ENCODE results near the gene NPAS2.

NPAS2 gene

DNA sequence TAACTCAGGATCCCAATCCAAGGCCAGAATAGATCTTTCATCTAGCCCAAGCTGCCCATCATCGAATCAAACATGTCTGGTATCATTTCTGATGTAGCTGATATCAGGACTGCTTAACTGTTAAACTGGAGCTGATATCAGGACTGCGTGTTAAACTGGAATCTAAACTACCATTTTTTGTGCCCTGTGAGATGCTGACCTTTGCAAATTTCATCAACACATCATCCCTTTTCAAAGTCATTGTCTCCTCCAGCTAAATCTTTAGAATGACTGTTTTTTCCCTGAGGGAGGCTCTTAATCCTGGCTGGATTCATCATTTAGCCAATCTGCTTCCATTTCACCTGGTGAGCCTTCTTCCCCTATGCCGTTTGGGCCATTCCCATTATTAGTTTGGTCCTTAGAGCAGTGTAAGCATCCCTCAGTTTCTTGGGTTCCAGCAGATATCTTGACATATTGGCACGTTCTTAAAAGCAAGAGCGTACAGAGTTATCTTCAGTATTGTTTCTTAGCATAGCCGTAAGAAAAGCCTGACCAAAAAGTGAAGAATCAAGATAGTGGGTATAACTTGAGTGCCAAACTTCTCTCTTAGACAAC is 194.4 kb downstream of the NPAS2 start:
- DNase-seq (ENCODE audit: low spot score) = no peak
- TF ChIP-seq CTCF (IDR thresholded peaks at IDR 0.05; ENCODE audit: extremely low read depth, insufficient read depth, missing control alignments) = no peak
- in situ Hi-C loops (cut with MboI; ENCODE audit: low pct_unique_long_range_greater_than_20kb, low sequenced_read_pairs, unreplicated experiment) = no loop called here

DNA sequence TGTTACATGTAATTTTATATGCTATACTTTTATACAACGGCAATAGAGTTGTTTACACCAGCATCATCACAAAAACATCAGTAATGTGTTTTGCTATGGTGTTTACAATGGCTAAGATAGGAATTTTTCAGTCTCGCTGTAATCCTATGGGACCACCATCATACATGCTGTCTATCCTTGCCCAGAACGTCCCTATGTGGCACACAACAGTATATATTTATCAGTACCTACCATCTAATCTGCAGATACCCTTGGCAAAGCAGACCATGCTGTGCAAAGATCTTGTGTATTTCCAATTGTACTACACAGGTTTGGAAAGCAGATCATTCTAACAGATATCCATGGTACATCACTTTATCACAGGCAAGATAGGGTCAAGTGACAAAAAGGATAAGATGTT is 197.4 kb downstream of the NPAS2 start:
- TF ChIP-seq CTCF (IDR thresholded peaks at IDR 0.05; ENCODE audit: extremely low read depth, insufficient read depth, missing control alignments) = no peak
- DNase-seq (ENCODE audit: low spot score) = no peak
- in situ Hi-C loops (cut with MboI; ENCODE audit: low pct_unique_long_range_greater_than_20kb, low sequenced_read_pairs, unreplicated experiment) = no loop called here

GRCh38 chr2:101018934-101019333 is 199.0 kb downstream of the NPAS2 start:
- no peak for TF ChIP-seq CTCF (IDR thresholded peaks at IDR 0.05; ENCODE audit: extremely low read depth, insufficient read depth, missing control alignments)
- no peak for DNase-seq (ENCODE audit: low spot score)
- in situ Hi-C loops (cut with MboI; ENCODE audit: low pct_unique_long_range_greater_than_20kb, low sequenced_read_pairs, unreplicated experiment) = no loop called here

DNA sequence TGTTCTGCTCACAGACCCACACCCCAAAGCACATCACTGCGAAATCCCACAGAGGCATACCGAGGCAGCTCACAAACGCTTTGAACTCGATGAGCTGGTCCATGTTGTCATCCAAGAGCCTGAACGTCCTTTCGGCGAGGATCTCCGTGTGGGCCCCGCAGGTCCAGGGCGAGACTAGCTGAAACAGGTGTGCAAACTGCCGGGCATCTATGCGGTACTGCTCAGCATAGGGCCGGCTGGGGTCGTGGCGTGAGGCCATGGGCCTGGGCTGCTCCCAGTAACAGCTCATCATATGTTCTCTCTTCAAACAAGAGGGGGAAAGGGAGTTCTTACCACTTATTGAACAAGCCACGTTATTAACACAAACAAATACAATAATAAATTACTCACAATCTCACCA is 202.3 kb downstream of the NPAS2 start:
- in situ Hi-C loops (cut with MboI; ENCODE audit: low pct_unique_long_range_greater_than_20kb, low sequenced_read_pairs, unreplicated experiment) = no loop called here
- no peak for DNase-seq (ENCODE audit: low spot score)

DNA sequence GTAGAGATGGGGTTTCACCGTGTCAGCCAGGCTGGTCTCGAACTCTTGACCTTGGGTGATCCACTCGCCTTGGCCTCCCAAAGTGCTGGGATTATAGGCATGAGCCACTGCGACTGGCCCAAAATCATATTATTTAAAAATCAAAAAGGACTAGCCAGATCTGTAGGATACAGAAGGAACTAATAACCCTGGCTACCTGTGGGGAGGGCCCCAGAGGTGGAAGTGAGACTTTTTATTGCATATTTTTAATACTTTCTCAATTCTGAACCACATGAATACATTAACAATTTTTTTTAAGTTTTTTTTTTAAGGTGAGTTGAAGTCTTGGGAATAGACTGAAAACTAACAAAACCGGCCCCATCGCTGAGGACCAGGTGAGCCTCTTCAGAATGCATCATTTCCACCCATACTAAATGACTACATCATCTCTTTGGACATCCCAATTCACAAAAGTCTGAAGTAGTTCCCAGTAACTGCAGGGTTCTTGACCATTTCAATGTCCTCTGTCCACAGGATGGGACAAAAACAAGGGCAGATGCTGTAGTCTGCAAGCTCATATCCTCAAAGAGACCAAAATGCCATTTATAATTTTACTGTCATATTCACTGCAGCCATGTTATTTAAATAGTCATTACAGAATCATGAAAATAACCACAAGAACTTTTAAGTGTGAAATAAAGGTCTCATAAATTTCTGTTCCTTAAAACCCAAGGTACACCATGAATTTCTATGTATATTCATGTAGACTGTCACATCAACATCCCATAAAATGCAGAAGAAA is 203.6 kb downstream of the NPAS2 start:
- no peak for DNase-seq (ENCODE audit: low spot score)
- in situ Hi-C loops (cut with MboI; ENCODE audit: low pct_unique_long_range_greater_than_20kb, low sequenced_read_pairs, unreplicated experiment) = no loop called here
- no peak for TF ChIP-seq CTCF (IDR thresholded peaks at IDR 0.05; ENCODE audit: extremely low read depth, insufficient read depth, missing control alignments)

More for the DNA sequence above, 202.3 kb downstream of the NPAS2 start:
- no peak for TF ChIP-seq CTCF (IDR thresholded peaks at IDR 0.05; ENCODE audit: extremely low read depth, insufficient read depth, missing control alignments)

- no peak for TF ChIP-seq CTCF (IDR thresholded peaks at IDR 0.05; ENCODE audit: extremely low read depth, insufficient read depth, missing control alignments)
- DNase-seq (ENCODE audit: low spot score) = no peak
- in situ Hi-C loops (cut with MboI; ENCODE audit: low pct_unique_long_range_greater_than_20kb, low sequenced_read_pairs, unreplicated experiment) = loop anchor here (25.0 kb wide), 1 partner anchor 137 kb away; the partner anchor contains the start of gene TBC1D8
Measured at GRCh38 chr2:101025561-101025960, 205.6 kb downstream of the NPAS2 start.

All from GM13977 (cell line).